ENCODE results near the gene CHRM5. TPM values are rescaled to one million over a fixed set of nuclear protein-coding genes. Genes with fewer than 3 reads are reported as not detected.

The CHRM5 gene
- total RNA-seq, 2 donors from 2014 or later = not detected

DNA sequence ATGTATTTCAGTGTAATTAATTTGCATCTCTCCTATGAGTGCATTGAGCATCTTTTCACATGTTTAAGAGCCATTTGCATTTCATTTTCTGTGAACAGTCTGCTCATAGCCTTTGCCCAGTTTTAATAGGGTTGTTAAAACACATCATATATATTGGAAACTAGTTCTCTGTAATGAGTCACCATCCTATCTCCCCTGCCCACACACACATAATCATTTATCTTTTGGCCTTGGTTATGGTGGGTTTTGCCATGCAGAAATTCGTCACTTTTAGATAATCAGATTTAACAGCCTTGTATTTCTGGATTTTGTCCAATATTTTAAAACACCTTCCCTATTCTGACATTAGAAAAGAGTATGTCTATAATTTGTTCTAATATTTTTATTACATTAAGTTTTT lies 11.9 kb upstream of the CHRM5 start:
- H3K4me1 Mint-ChIP-seq = no peaks in the 10 kb centered on the region
- WGBS, 2 experiments (ENCODE audit: insufficient coverage in 1 of 2, insufficient read length in 1 of 2) = 100% methylated on average over 1 of the region's 1 CpG; no CpG with 5 or more reads in 1 of the 2 experiments
- H3K27me3 Mint-ChIP-seq (ENCODE audit: insufficient read depth) = no peaks in the 10 kb centered on the region
- H3K9me3 Mint-ChIP-seq = peaks cover 5% of the 10 kb centered on the region
- no peak overlapping the region for H3K27ac Mint-ChIP-seq
- H3K4me3 Mint-ChIP-seq = no peak overlapping the region
- no peaks in the 10 kb centered on the region for H3K27me3 ChIP-seq (ENCODE audit: control insufficient read depth, insufficient read depth, low read length, poor library complexity, severe bottlenecking)
- no peaks in the 10 kb centered on the region for H3K9me3 ChIP-seq (ENCODE audit: control insufficient read depth, low read length)
- no peak overlapping the region for H3K4me3 ChIP-seq (ENCODE audit: low read length)
- DNase-seq = no peak
- no peak overlapping the region for H3K27ac ChIP-seq (ENCODE audit: low read depth, low read length)
- TF ChIP-seq, protein P1, sequence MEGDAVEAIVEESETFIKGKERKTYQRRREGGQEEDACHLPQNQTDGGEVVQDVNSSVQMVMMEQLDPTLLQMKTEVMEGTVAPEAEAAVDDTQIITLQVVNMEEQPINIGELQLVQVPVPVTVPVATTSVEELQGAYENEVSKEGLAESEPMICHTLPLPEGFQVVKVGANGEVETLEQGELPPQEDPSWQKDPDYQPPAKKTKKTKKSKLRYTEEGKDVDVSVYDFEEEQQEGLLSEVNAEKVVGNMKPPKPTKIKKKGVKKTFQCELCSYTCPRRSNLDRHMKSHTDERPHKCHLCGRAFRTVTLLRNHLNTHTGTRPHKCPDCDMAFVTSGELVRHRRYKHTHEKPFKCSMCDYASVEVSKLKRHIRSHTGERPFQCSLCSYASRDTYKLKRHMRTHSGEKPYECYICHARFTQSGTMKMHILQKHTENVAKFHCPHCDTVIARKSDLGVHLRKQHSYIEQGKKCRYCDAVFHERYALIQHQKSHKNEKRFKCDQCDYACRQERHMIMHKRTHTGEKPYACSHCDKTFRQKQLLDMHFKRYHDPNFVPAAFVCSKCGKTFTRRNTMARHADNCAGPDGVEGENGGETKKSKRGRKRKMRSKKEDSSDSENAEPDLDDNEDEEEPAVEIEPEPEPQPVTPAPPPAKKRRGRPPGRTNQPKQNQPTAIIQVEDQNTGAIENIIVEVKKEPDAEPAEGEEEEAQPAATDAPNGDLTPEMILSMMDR (conservative IDR thresholded peaks at IDR 0.05) = no peak
- no peaks in the 10 kb centered on the region for H3K4me1 ChIP-seq (ENCODE audit: control insufficient read depth, insufficient read depth, low read length)
- no peaks in the 10 kb centered on the region for H3K36me3 ChIP-seq (ENCODE audit: control insufficient read depth, insufficient read depth, low read length)
- no peaks in the 10 kb centered on the region for H3K36me3 Mint-ChIP-seq (ENCODE audit: low read depth)
- H3K9ac ChIP-seq (ENCODE audit: extremely low read depth, low read length, poor library complexity, severe bottlenecking) = no peak overlapping the region

DNA sequence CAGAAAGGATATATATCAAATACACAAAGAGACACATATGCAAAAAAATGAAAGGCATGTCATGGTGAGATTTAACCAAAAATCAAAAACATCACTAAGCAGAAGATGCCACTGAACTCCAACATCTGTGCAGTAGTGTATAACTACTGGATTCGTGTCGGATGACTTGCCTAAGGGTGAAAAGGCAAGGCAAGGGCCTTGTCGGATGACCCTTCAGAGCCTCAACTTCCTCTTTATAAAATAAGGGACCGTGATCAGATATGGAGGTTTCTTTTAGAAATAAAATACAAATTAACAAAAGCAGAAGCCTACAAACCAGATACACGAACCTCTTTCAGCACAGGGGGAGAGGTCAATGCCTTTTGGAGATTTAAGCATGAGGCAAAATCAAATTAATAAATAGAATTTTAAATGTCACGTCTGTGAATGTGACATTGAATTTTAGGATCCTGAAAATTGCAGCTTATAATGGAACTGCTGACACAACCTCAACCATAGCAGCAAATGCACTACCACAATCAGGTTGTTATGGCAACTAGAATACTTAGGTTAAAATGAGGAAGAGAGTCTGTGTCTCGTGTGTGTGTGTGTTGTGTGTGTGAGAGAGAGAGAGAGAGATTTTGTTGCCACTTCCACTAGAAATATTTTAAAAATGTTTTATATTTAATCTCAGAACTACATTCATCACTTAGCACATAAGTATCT lies 8.3 kb upstream of the CHRM5 start:
- Mint-ChIP-seq H3K27me3 (ENCODE audit: insufficient read depth) (no peaks in the 10 kb centered on the region), H3K4me3 (no peak overlapping the region), H3K27ac (no peak overlapping the region), H3K4me1 (no peaks in the 10 kb centered on the region), H3K9me3 (no peaks in the 10 kb centered on the region), H3K36me3 (ENCODE audit: low read depth) (no peaks in the 10 kb centered on the region)
- Histone ChIP-seq H3K4me3 (ENCODE audit: low read length) (no peak overlapping the region), H3K27me3 (ENCODE audit: control insufficient read depth, insufficient read depth, low read length, poor library complexity, severe bottlenecking) (no peaks in the 10 kb centered on the region), H3K36me3 (ENCODE audit: control insufficient read depth, insufficient read depth, low read length) (no peaks in the 10 kb centered on the region), H3K9ac (ENCODE audit: extremely low read depth, low read length, poor library complexity, severe bottlenecking) (no peak overlapping the region), H3K9me3 (ENCODE audit: control insufficient read depth, low read length) (no peaks in the 10 kb centered on the region), H3K27ac (ENCODE audit: low read depth, low read length) (no peak overlapping the region), H3K4me1 (ENCODE audit: control insufficient read depth, insufficient read depth, low read length) (no peaks in the 10 kb centered on the region)
- no peak for DNase-seq
- TF ChIP-seq, protein P1 (conservative IDR thresholded peaks at IDR 0.05) = no peak
- 85% methylated on average over 5 of the region's 7 CpGs; no CpG with 5 or more reads in 1 of the 2 experiments for WGBS, 2 experiments (ENCODE audit: insufficient coverage in 1 of 2, insufficient read length in 1 of 2)

DNA sequence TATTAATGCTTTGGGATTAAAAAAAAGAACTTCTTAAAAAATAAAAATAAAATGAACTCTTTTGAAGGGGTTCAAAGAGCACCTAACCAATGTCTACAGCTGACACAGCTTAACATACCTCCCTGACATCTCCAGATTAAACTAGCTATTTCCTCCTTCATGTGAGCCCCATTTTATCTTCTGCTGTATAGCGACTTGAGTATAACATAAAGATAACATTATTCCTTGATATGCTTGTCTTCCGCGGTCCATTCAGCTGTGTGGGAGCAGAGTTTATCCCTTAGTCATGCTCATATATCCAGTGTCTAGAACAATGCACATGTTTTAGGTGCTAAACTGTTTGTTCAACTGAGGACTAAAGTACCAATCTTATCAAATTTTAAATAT lies 7.8 kb upstream of the CHRM5 start:
- no peaks in the 10 kb centered on the region for H3K27me3 ChIP-seq (ENCODE audit: control insufficient read depth, insufficient read depth, low read length, poor library complexity, severe bottlenecking)
- no peak overlapping the region for H3K4me3 ChIP-seq (ENCODE audit: low read length)
- no peak for DNase-seq
- H3K27ac Mint-ChIP-seq = no peak overlapping the region
- WGBS, 2 experiments (ENCODE audit: insufficient coverage in 1 of 2, insufficient read length in 1 of 2) = 98 to 100% methylated on average over 1 to 3 of the region's 3 CpGs
- H3K9me3 ChIP-seq (ENCODE audit: control insufficient read depth, low read length) = no peaks in the 10 kb centered on the region
- H3K36me3 ChIP-seq (ENCODE audit: control insufficient read depth, insufficient read depth, low read length) = no peaks in the 10 kb centered on the region
- no peak overlapping the region for H3K27ac ChIP-seq (ENCODE audit: low read depth, low read length)
- TF ChIP-seq, protein P1 (conservative IDR thresholded peaks at IDR 0.05) = no peak
- H3K9ac ChIP-seq (ENCODE audit: extremely low read depth, low read length, poor library complexity, severe bottlenecking) = no peak overlapping the region
- no peaks in the 10 kb centered on the region for H3K4me1 ChIP-seq (ENCODE audit: control insufficient read depth, insufficient read depth, low read length)
- no peaks in the 10 kb centered on the region for H3K36me3 Mint-ChIP-seq (ENCODE audit: low read depth)
- H3K27me3 Mint-ChIP-seq (ENCODE audit: insufficient read depth) = no peaks in the 10 kb centered on the region
- no peaks in the 10 kb centered on the region for H3K4me1 Mint-ChIP-seq
- no peak overlapping the region for H3K4me3 Mint-ChIP-seq
- no peaks in the 10 kb centered on the region for H3K9me3 Mint-ChIP-seq

All from endodermal cell (in vitro differentiated cells).